GM19467 (cell line): ENCODE results near the gene IFNL4.

Source experiments
- ATAC-seq: cut with Tn5 transposase; IDR thresholded peaks from one replicate; pipeline ENCODE4 v1.9.1; 2021; ENCODE audit warnings: mild to moderate bottlenecking, moderate library complexity; ENCODE audit not compliant: unreplicated experiment

IFNL4 gene

GRCh38 chr19:39196320-39196719, 52.3 kb downstream of the IFNL4 start:
- ATAC-seq: no peak
